Measurements from ENCODE around the gene GNA12. TPM values are rescaled to one million over a fixed set of nuclear protein-coding genes. Genes with fewer than 3 reads are reported as not detected.

Gene GNA12
- total and polyA plus RNA-seq, 9 of the 15 experiments (the other 6 are each of a cell fraction or from before 2014, with no cell fraction given): 0.65 to 32.7 (median 9.6) TPM

DNA sequence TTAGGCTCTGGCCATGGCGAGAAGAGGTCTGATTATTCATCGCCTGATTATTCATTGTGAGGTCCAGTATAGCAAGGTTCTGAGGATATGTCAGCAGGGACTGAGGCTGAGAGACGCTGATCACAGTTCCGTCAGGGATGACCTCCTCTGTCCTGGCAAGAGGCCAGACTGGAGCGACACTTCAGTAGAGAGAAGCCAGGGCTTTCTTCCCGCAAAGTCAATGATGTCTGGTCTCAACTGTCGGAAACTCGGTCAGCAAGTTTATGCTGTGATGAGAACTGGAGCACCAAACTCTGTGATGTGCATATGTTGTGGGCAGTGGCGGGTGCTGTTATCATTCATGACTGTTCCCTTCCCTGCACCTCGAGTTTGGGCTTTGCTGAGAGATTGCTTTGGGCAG is 29.0 kb upstream of the GNA12 start:
- Histone ChIP-seq H3K4me1 (replicated peaks in 1 of 2; ENCODE audit: control insufficient read depth in 2 of 2, insufficient read depth in 2 of 2, low read length in 2 of 2) (peaks cover 0 to 17% of the 10 kb centered on the region in 2 experiments; a peak in 2 of 5 replicates), H3K36me3 (ENCODE audit: control insufficient read depth, insufficient read depth, low read length) (no peaks in the 10 kb centered on the region), H3K4me2 (ENCODE audit: insufficient read depth, low read length) (no peak overlapping the region), H4K20me1 (replicated peaks; ENCODE audit: control insufficient read depth, insufficient read depth, low read length) (peaks cover 9% of the 10 kb centered on the region), H2AFZ (ENCODE audit: low read depth, low read length) (no peak overlapping the region), H3K27ac (ENCODE audit: extremely low read depth, low read depth, low read length) (no peak overlapping the region), H3K79me2 (ENCODE audit: control insufficient read depth, insufficient read depth, low read length) (no peaks in the 10 kb centered on the region), H3K9me3 (replicated peaks; ENCODE audit: control insufficient read depth, insufficient read depth, low read depth, low read length) (no peaks in the 10 kb centered on the region), H3K9me1 (ENCODE audit: control insufficient read depth, insufficient read depth, low read length) (no peaks in the 10 kb centered on the region), H3K4me3 (no peak overlapping the region), H3K9ac (ENCODE audit: insufficient read depth in 1 of 2, low read depth in 2 of 2, low read length in 2 of 2) (no peak overlapping the region), H3K27me3 (ENCODE audit: control insufficient read depth in 2 of 2, insufficient read depth in 2 of 2, low read length in 2 of 2) (peaks cover 18 to 66% of the 10 kb centered on the region in 2 experiments)
- DNase-seq (ENCODE audit: extremely low read depth in 1 of 4, low spot score in 3 of 4) (peak in 2 of 4 experiments; percentile 8 to 18), ATAC-seq (no peak), FAIRE-seq (no peak)
- in situ Hi-C loops (cut with MboI): loop anchor here (25.0 kb wide), 1 partner anchor 1014 kb away; no protein-coding TSS in a partner anchor
- intact Hi-C loops (cut with micrococcal nuclease): no loop called here
- CTCF ChIA-PET (ENCODE audit: low intra/inter-chr PET ratio): no interaction called here
- TF ChIP-seq RAD51 (IDR thresholded peaks at IDR 0.05; ENCODE audit: borderline replicate concordance, low read depth): no peak
- peak; percentile 84 for TF ChIP-seq NFIC (IDR thresholded peaks at IDR 0.05)
- TF ChIP-seq, protein P1, sequence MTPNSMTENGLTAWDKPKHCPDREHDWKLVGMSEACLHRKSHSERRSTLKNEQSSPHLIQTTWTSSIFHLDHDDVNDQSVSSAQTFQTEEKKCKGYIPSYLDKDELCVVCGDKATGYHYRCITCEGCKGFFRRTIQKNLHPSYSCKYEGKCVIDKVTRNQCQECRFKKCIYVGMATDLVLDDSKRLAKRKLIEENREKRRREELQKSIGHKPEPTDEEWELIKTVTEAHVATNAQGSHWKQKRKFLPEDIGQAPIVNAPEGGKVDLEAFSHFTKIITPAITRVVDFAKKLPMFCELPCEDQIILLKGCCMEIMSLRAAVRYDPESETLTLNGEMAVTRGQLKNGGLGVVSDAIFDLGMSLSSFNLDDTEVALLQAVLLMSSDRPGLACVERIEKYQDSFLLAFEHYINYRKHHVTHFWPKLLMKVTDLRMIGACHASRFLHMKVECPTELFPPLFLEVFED (CRISPR knock-in tag; conservative IDR thresholded peaks at IDR 0.05): no peak
- TF ChIP-seq, protein P2, sequence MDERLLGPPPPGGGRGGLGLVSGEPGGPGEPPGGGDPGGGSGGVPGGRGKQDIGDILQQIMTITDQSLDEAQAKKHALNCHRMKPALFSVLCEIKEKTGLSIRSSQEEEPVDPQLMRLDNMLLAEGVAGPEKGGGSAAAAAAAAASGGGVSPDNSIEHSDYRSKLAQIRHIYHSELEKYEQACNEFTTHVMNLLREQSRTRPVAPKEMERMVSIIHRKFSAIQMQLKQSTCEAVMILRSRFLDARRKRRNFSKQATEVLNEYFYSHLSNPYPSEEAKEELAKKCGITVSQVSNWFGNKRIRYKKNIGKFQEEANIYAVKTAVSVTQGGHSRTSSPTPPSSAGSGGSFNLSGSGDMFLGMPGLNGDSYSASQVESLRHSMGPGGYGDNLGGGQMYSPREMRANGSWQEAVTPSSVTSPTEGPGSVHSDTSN (CRISPR knock-in tag; IDR thresholded peaks at IDR 0.05; ENCODE audit: low read depth): no peak
- TF ChIP-seq, protein P2 (tag; conservative IDR thresholded peaks at IDR 0.05; ENCODE audit: low read depth): no peak
- TF ChIP-seq GATA2 (CRISPR knock-in tag; IDR thresholded peaks at IDR 0.05): no peak
- TF ChIP-seq KLF1 (tag; IDR thresholded peaks at IDR 0.05): no peak
- TF ChIP-seq, protein P3, sequence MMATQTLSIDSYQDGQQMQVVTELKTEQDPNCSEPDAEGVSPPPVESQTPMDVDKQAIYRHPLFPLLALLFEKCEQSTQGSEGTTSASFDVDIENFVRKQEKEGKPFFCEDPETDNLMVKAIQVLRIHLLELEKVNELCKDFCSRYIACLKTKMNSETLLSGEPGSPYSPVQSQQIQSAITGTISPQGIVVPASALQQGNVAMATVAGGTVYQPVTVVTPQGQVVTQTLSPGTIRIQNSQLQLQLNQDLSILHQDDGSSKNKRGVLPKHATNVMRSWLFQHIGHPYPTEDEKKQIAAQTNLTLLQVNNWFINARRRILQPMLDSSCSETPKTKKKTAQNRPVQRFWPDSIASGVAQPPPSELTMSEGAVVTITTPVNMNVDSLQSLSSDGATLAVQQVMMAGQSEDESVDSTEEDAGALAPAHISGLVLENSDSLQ (IDR thresholded peaks at IDR 0.05): 0 out of 2 replicates have a peak, but pooled peaks have one; percentile 11
- TF ChIP-seq, protein P4, sequence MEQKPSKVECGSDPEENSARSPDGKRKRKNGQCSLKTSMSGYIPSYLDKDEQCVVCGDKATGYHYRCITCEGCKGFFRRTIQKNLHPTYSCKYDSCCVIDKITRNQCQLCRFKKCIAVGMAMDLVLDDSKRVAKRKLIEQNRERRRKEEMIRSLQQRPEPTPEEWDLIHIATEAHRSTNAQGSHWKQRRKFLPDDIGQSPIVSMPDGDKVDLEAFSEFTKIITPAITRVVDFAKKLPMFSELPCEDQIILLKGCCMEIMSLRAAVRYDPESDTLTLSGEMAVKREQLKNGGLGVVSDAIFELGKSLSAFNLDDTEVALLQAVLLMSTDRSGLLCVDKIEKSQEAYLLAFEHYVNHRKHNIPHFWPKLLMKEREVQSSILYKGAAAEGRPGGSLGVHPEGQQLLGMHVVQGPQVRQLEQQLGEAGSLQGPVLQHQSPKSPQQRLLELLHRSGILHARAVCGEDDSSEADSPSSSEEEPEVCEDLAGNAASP (IDR thresholded peaks at IDR 0.05): no peak
- TF ChIP-seq SMAD4 (CRISPR knock-in tag; conservative IDR thresholded peaks at IDR 0.05): no peak
- POLR2A ChIA-PET: no interaction called here
- 2% methylated on average over 10 of the region's 10 CpGs for WGBS (ENCODE audit: insufficient coverage, low coverage, missing lambda C conversion rate)
- BruUV-seq (replicated peaks): no TSS peak

Measured in K562 (cell line).